ENCODE measurements around the gene ADTRP.

ADTRP gene

DNA sequence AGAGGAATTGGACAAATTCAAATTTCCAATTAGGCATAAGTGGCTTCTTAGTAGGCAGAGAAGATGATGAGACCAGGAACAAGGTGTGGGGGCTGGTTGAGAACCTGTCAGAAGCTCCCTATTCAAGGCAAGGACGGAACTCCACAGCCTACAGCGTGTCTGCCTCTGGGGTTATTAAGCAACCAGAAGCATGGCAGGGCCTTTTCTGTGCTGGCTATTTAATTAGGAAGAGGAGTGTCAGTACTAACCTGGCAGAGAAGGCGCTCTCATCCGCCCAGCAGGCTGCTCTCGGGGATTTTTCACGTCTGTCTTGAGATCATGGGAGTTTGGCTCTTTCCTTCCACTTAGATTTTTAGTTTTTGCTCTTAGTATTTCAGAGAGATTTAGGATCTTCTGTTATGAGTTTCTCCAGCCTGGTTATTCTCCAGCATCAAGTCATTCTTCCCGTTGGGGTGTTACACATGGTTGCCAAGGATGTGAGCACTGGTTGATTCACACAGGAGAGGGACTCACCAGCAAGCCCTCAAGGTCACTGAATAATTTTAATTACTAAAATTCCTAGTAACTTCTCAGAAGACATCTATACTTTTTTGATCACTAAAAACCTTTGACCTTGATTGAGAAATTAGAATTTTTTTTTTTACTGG is 23.9 kb downstream of the ADTRP start:
- DNase-seq: no peak

DNA sequence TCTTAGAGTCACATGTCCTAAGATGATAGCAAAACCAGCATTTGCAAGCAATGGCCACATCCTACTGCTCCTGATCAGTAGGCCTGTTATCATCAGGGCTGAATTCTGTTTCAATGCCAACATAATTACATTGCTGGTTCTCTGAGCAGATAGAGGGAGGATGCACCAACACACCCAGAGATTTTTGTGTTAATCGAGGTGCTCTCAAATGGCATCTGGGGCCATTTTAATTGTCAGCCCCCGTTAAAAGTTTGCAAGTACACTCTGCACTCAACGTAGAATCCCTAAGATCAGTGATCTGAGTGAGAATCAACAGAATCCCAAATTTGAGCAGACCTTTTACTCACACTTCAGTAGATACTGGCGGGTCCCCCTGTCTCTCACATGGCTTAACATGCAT is 24.8 kb downstream of the ADTRP start:
- DNase-seq: no peak

DNA sequence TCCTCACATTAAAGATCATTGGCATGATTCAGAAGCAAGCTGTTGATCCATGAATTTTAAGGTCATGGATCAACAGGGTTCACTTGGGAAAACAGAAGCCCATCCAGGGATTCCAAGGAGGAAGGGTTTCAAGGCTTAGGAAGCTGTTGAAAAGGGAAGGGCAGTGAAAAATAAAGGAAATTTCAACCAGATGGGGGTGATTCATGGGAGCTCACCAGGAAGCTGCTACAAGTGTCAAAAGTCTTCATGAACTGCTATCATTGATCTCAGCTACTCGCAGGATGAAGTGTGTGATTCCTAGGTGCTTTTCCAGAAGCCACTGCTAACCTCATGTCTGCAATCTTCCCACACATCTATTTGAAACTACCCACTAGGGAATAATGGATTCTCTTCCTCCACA is 26.2 kb downstream of the ADTRP start:
- no peak for DNase-seq

DNA sequence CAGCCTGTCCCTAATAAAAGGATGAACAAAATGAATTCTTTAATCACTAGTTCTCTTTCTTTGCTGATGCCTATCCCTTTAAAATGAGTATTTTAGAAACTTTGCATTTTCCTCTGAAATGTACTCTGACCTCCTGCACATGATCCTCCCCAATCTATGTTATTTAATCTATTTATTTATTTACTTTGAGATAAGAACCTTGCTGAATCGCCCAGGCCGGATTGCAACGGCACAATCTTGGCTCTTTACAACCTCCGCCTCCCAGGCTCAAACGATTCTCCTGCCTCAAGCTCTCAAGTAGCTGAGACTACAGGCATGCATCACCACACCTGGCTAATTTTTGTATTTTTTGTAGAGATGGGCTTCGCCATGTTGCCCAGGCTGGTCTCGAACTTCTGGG is 27.9 kb downstream of the ADTRP start:
- DNase-seq: no peak

DNA sequence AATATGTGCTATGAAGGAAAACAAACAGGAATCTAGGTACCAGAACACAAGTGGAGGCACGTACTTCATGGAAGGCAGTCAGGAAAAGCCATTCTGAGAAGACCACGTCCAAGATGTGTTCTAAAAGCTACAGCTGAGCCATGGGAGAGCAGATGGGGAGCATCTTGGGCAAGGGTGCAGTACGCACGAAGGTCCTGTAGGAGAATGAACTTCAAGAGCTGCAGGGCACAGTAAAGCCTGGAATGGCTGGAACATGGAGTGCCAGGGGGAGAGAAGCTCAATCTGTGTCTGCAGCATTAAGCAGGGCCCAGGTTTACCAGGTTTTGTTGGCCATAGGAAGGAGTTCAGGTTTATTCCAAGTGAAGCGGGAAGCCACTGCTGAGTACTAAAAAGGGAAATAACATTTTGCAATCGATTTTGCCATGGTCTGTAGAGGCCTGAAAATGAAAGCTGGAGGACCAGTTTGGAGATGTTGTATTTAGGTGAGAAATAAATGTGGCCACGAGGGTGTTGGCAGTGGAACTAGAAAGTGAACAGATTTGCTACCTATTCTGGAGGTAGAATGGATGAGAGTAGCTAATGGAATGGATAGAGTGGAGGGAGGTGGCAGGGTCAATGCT is 29.9 kb downstream of the ADTRP start:
- DNase-seq: peak; percentile 59

DNA sequence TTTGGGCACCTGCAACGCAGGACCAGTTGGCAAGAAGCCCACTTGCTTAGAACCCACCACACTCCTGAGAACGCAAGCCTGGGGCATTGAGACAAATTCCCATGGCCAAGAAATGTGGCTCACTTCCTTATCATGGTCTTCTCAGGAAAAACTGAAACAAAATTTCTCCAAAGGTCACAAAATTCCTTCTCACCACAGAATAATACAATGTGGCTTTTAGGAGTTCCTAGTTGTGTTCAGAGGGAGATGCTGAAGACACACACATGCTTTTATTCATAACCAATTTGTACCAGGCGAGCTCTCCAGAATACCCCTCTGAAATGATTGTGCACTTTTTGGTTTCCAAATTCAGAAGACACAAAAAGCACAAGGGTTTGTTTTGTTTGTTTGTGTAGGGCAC is 31.6 kb downstream of the ADTRP start:
- DNase-seq: no peak

DNA sequence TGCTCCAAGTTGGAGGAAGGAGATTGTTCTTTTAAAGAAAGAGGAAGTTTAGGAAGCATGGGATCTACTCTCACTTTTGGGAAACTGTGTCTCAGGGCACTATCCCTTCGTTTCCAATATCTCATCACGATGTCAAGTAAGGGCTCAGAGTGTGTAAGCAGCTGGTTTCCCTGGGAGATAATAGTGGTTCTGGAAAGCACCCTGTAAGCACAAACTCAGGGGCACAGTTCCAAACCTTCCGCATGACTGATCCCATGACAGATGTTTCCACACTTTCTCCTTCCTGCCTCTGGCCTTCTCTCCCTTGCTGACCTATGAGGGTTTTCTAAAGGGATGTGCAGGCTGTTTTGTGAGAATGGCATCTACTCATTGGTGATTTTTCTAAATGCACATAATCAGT is 33.9 kb downstream of the ADTRP start:
- DNase-seq: no peak

DNA sequence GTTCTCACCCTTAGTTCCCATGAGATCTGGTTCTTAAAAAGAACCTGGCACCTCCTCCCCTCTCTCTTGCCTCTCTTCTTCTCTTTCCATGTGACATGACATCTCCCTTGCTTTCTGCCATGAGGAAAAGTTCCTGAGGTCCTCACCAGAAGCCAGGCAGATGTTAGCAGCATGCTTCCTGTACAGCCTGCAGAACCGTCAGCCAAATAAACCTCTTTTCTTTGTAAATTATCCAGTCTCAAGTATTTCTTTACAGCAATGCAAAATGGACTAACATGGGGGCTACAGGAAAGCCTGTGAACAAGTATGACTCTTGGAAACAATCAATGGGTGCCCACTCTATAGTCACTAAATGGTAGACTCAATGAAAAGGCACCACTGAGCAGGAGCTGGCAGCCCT is 34.5 kb downstream of the ADTRP start:
- no peak for DNase-seq

DNA sequence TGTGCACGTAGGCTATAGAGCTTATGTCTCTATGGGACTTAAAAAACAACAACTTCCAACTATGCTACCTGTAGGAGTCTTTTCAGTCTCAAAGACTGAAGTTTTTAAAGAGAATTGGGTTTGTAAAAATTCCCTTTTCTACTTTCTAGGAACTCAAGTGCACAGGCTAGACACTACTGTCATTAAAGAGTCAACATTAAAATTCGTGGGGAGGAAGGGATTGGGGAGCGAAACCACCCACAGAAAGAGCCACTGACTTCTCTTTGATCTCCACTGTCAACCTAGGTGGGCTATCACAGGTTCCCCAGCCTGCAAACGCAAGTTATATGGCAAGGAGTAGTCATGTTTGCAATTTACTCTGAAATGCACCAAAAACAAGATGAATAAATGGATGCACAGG is 37.7 kb downstream of the ADTRP start:
- no peak for DNase-seq

DNA sequence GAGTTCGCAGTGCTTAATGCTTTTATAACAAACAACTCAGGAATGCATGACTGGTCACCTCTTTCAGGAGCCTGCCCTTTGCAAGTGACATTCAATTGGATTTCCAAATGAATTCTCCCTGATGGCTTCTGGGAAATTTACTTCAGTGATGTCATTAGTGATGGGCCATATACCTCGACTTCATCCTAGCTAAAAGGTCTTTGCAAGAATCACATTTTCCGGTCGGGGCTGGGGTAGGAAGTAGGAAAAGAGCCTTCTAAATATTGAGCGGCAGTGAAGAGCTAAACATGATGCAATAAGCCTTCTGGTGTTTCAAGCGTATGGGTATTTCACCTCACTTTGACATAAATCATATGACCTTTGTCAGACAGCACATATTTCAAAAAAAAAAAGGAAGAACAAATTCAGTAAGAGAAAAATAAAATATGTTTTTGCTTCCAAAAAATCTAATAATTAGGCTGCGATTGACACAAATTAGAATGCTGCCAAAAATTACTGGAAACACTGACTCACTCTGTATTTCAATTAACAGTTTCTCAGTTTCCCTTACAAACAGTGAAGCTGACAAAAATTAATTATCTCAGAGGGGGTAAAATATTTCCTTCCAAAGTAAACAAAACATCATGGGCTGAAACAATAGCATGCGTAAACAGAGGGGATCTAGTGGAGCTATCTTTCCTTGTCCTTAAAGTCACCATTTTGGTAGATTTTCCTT is 39.8 kb downstream of the ADTRP start:
- peak; percentile 93 for DNase-seq

DNA sequence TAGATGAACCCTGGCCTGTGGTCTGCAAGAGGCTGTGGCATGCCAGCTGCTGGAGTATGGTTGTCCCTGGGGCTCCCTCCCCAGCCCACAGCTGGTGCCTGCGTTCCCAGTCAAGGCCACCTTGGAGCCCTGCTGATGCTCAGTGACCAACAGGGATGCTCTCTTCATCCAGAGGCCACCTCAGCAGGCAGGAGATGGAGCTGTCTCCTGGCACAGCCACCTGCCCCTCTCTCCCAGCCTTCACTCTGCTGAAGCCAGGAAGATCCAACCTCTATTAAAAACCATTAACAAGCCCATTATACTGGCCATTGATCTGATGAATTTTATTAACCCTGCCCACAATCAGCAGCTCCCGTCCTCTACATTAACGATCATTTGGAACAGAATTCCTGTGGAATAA is 40.4 kb downstream of the ADTRP start:
- no peak for DNase-seq

DNA sequence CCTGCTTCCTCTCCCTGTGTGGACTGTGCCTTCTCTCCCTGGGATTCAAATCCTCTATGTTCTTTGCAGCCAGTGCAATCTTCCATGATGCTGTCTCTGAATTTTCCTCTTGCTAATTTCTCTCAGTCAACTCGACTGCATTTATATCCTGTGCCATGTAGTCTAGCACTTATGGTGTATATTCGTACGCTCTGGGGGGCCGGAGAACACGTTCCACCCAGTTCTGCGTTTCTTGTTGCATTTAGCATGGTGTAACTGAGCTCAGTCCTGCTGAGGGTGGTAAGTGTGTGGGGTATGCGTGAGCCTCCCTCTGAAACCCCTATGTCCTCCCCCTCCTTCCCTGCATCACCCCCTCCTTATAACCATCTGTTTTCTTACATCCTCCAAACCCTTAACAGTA is 42.0 kb downstream of the ADTRP start:
- DNase-seq: no peak

DNA sequence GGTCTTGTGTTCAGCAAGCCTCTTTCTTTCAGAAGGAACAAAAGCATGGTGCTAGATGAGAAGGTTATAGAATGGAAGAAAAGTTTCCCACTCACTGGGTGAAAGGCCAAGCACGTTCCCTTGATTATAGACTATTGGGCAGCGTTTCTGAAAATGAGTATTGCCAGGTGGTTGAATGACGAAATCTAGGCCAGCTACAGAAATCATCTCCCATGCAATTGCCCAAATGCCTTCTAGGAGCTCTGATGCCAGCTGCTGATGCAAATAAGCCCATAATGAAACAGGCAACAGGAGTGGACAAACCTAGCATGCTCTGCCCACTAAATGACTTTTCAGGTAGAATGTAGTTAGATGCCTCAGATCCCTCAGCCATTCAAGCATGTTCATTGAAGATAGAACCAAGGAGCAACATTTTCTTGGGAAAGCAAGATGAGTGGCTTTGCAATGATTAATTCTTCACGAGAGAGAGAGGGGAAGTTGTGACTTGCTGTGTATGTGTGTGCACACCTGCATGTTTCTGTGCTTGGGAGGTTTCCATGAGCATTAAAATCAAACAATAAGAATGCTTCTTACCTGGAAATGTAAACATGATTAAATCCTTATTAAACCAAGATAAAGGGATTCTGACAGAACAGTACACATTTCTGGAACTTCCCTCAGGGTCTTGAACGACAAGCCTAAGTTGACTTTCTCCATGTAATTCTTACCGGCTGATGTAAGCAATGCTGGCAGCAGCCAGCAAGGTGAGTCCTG is 43.6 kb downstream of the ADTRP start:
- DNase-seq: no peak

DNA sequence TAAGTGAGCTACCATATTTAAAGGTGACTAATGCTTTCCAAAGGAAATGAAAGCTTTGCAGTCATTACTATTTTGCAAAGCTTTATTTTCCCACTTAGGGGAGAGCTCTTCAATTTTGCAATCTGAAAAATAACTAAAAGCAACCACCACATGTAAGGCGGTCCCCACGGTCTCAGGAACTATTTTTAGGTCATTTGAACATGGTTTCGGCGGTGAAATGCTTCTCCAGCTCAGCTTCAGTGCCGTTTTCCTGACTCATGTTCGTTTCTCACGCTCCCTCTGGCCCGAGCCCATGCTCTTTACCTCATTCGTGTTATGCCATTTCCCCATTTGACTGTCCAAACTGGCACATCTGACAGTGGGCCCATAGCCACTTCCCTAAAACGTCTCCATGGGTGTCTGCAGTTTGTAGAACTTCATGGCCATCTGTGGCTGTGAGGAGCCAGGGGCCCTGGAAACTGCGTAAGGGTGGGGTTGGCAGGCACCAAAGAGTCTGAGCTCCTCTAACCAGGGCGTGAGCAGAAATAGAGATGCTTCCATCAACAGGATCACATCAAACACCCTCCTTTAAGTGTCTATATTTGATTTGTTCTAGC is 46.5 kb downstream of the ADTRP start:
- DNase-seq: peak; percentile 100

DNA sequence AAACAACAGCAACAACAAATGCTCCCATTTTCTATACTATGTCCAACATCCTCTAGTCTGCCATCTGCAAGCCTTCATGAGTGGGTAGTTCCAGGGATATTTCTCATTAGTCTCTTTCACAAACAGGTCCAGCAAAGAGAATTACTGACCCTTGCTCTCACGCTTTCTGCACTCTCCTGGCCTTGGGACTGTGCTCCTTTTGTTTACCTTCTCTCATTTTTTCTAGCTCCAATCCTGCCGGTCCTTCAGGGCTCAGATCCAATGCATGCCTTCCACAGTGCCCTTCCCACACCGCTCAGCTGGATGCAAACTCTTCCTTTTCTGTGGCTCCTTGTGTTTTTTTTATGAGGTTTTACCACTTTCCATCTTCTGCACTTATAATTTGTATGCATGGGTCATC is 47.2 kb downstream of the ADTRP start:
- DNase-seq: no peak

DNA sequence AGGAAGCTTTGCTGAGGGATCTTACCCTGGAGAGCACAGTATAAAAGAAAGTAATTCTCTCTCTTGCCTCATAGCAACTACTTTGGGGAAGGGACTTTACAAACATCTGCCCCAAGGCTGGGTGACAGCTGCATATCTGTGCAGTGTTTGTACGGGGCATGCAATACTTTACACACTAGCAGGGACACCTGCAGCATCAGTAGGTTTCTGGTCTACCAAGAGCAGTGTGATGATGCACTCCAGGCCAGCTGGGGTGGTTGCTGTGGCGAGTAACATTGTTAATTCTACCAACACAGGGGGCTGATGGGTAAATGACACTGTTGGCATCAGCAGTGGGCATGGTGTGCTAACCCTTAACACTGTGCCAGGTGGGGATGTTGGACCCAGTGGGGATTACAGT is 48.0 kb downstream of the ADTRP start:
- DNase-seq: peak; percentile 90

DNA sequence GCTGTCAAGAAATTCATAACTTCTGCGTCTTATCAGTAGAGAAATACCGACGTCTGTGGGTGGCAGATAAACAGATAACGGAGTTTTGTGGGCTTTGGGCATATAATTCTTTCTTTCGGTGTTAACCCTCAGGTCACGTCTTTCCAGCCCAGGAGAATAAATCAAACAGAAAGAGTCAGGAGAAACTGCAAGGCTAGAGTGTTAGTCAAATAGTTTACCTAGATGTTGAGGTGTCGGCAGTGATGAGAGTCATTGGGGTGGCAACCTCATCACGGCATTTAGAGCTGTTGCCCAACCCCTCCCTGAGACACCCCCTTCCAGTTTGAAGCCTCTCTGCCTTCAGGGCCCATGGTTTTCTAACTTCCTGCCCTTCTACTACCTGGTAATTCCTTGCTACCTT is 49.5 kb downstream of the ADTRP start:
- no peak for DNase-seq

DNA sequence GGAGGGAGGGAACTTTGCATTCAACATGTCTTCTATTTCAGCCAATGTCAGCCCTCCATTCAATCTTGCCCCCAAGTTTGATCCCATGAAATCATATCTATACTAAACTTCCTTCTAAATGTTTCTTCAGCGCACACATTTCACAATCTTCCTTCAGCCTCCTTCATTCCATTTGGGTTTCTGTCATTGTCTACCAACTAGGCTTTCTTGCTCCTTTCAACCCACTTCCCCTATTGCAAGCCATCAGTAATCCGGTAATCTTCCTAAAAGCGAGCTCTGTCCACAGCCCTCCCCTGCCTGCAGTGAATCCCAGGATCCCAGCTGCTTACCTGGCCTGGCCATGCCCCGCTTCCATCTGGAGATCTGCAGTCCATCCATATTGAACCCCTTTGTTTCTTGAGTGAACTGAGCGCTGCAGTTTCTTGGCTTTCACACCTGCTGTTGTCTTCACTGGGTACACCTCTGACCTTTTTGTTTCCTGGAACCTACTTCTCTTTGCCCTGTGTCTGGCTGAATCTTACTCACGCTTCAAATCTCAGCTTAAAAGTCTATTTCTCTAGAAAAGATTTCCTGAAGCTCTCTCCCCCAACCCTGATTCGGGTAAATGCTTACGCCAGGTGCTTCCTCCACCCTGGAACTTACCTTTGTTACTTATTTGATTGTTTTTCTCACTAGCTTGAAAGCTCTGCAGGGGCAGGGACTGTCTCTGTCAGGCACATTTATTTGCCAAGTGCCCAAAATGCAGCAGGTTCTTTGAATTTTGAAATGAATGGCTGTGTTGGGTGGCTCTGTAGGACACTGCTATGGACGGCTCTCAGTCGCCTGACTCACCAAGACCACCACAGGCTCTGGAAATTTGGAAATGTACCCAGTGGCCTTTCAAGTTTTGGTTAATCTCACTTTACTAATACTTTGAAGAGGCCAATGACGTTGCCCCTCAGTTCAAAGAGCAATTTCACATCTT is 50.3 kb downstream of the ADTRP start:
- peak; percentile 93 for DNase-seq

DNA sequence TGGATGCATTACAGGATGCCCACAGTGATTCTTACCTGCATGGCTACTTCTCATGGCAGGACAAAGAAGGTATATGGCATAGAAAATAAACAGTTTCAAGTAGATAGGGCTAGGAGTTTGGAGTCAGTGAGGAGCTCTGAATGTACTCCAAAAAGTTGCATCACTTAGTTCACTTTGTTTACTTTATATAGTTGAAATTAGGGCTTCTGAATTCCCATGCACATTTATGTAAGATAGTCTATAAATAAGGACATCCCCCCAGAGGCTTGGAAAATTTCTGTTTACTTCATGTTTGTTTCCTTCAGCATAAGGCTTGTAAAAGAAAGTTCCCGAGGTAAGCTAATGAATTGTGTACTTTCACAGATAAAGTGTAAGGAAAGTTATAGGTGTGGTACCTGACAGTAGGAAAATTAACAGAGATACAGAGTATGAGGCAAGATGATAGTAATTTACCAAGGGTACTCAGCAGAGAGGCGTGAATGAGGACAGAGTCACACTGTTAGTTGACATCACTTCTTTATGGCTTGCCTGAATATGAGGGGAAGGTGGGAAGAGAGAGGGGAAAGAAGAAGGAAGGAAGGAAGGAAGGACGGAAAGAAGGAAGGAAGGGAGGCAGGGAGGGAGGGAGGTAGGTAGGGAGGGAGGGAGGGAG is 51.1 kb downstream of the ADTRP start:
- no peak for DNase-seq

DNA sequence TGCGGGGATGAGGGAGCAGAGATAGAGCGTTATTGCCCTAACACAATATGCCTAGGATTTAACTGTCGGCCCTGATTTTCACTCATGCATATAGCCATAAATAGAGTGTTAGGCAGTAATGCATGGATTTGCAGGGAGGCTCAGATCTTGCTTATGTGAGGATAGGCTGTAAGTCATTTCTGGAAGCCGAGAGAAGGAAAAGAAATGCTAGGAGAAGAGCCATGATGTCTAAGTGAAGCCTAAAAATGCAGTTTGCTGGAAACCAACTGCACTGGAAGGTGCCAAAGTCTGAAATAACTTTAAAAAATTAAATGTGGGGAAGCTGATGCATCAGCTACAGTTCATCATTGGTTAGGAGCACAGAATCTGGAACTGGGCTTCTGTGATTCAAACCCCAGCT is 54.3 kb downstream of the ADTRP start:
- DNase-seq: no peak

DNA sequence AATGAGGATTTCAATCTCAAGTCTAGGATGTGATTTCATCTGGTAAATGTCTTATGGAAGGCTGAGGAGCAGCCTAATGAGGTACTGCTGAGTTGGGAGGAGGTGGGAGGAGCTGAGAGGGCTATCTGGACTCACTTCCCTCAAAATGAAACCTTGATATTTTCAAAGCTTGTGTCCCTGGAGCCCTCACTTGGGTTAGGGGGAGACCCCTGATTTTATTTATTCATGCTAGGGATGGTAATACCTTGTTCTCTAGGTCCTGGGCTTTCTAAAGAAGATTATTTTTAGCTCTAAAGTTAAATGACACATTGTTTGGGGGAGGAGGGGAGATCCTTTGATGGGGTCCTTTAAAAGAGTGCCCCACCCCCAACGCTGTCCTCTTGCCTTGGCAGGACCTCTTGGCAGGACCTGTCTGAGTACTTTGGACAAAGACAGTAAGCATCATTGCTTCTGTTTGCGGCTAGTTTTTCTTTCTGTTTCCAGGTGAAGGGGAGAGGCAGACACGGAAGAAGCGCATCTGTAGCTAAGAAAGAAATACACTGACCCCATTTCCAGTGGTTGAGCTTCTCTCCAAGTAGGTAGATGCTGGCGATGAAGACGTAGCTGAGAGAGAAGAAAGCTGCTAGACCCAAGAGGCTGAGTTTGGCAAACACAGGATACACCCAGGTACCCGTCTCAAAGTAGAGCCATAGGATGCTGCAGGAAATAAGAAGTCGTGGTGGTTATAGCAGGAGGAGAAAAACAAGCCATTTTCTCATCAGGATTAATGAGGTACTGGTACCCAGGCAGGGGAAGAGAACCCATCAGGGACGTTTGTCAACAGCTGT is 55.6 kb downstream of the ADTRP start:
- DNase-seq: no peak

Data from MV-4-11 (cell line).